ENCODE measurements around the gene TSACC.

TSACC gene

DNA sequence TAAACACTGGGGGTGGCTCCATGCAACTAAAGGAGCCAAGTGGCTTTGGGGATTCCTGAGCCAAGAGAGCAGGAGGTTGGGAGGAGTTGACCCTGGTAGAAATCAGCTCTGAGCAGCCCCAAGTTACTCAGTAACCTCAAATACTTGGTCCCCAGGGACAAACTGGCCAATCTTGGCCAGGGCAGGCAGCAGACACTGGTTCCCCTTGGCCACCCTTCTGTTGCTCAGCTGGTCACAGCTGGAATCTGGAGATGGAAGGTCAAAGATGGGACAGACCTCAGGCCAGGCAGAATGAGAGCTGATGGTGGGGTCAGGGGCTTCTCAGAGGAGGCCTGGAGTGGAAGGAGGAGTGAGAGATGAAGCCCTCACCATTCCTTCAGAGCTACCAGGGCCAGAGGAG lies 27.4 kb downstream of the TSACC start:
- no peak for ATAC-seq

DNA sequence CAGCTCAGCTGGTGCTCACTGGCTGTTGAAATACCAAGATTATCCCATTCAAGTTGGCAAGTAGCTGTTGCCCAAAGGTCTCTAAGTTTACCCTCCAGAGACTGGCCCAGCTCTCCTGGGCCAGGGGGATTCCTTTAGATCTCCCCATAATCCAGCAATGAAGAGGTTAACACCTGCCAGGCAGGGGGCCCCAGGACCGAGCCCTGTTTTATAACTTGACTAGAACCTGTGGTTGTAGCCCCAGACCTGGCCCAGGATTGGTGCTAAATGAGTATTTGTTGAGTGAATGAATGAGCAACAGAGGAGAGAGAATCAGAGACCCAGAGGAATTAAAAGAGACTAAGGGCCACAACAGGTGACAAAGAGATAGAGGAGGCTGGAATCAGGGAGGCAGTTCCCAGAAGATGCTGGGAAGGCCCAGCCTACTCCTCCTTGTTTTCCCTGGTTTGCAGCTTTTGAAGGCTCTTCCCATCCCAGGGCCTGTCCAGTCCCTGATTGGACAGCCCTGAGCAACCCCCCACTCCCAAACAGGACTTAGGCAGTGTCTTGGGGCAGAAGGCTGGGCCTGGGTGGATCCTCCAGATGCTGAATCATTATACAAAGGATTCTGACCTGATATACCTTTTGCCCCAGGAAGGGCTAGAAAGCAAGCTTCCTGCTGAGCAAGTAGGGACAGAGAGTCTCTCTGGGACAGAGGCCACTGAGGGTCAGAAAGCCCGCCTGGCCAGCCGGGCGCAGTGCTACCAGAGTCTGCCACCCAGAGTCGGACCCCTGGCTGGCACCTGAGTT lies 28.2 kb downstream of the TSACC start:
- TF ChIP-seq ESRRG (CRISPR knock-in tag; IDR thresholded peaks at IDR 0.05) (no peak), ZNF565 (CRISPR knock-in tag; conservative IDR thresholded peaks at IDR 0.05; ENCODE audit: low read depth) (no peak), BACH2 (CRISPR knock-in tag; IDR thresholded peaks at IDR 0.05; ENCODE audit: borderline replicate concordance) (no peak), ZFP3 (CRISPR knock-in tag; IDR thresholded peaks at IDR 0.05) (no peak)
- TF ChIP-seq, protein P1, sequence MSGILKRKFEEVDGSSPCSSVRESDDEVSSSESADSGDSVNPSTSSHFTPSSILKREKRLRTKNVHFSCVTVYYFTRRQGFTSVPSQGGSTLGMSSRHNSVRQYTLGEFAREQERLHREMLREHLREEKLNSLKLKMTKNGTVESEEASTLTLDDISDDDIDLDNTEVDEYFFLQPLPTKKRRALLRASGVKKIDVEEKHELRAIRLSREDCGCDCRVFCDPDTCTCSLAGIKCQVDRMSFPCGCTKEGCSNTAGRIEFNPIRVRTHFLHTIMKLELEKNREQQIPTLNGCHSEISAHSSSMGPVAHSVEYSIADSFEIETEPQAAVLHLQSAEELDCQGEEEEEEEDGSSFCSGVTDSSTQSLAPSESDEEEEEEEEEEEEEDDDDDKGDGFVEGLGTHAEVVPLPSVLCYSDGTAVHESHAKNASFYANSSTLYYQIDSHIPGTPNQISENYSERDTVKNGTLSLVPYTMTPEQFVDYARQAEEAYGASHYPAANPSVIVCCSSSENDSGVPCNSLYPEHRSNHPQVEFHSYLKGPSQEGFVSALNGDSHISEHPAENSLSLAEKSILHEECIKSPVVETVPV (CRISPR knock-in tag; IDR thresholded peaks at IDR 0.05): no peak
- ATAC-seq: no peak

More for the DNA sequence above, 27.4 kb downstream of the TSACC start:
- TF ChIP-seq ZC3H10 (CRISPR knock-in tag; IDR thresholded peaks at IDR 0.05) (no peak), TCF4 (CRISPR knock-in tag; IDR thresholded peaks at IDR 0.05; ENCODE audit: borderline replicate concordance) (no peak), PATZ1 (CRISPR knock-in tag; IDR thresholded peaks at IDR 0.05; ENCODE audit: borderline replicate concordance) (no peak), TSHZ2 (CRISPR knock-in tag; IDR thresholded peaks at IDR 0.05) (no peak), ESRRG (CRISPR knock-in tag; IDR thresholded peaks at IDR 0.05) (no peak), RARB (CRISPR knock-in tag; IDR thresholded peaks at IDR 0.05) (no peak), CREB5 (CRISPR knock-in tag; IDR thresholded peaks at IDR 0.05; ENCODE audit: low read depth) (no peak), TOX (CRISPR knock-in tag; IDR thresholded peaks at IDR 0.05; ENCODE audit: borderline replicate concordance) (no peak), ZNF565 (CRISPR knock-in tag; conservative IDR thresholded peaks at IDR 0.05; ENCODE audit: low read depth) (no peak), OSR1 (CRISPR knock-in tag; IDR thresholded peaks at IDR 0.05) (no peak), CSDC2 (CRISPR knock-in tag; IDR thresholded peaks at IDR 0.05) (no peak), ZNF70 (CRISPR knock-in tag; IDR thresholded peaks at IDR 0.05) (no peak), POU6F1 (CRISPR knock-in tag; IDR thresholded peaks at IDR 0.05; ENCODE audit: borderline replicate concordance, low read depth) (no peak), ISL1 (CRISPR knock-in tag; IDR thresholded peaks at IDR 0.05) (no peak), GLIS3 (CRISPR knock-in tag; IDR thresholded peaks at IDR 0.05) (no peak), SNAI2 (CRISPR knock-in tag; IDR thresholded peaks at IDR 0.05) (no peak), PPARA (CRISPR knock-in tag; IDR thresholded peaks at IDR 0.05; ENCODE audit: borderline replicate concordance) (no peak), BACH2 (CRISPR knock-in tag; IDR thresholded peaks at IDR 0.05; ENCODE audit: borderline replicate concordance) (no peak), ZFP30 (CRISPR knock-in tag; IDR thresholded peaks at IDR 0.05) (no peak)
